Measurements from ENCODE around the gene PCOLCE2.

- TF ChIP-seq POLR2AphosphoS5 (IDR thresholded peaks at IDR 0.05; ENCODE audit: insufficient read depth, low read depth, low read length) (no peak), CTCF (IDR thresholded peaks at IDR 0.05; ENCODE audit: extremely low read depth in 1 of 2, insufficient read depth in 1 of 2, low read depth in 1 of 2, low read length in 2 of 2) (no peak), GATA2 (IDR thresholded peaks at IDR 0.05; ENCODE audit: insufficient read depth, insufficient read length, low read depth, low read length) (no peak), EZH2 (IDR thresholded peaks at IDR 0.05; ENCODE audit: borderline replicate concordance, low read depth, low read length, severe bottlenecking) (no peak)
These were observed 35.4 kb downstream of the PCOLCE2 start for GRCh38 chr3:142853270-142854168.

Data from endothelial cell of umbilical vein (primary cell).